Esophagus (tissue), 2 donors: ENCODE measurements around the gene MYZAP. TPM values are rescaled to one million over a fixed set of nuclear protein-coding genes. Genes with fewer than 3 reads are reported as not detected.

ENCODE experiments used
- H3K27ac ChIP-seq, 2 donors: one replicate each; pipeline ENCODE4 v1.5.1; 2013; ENCODE audit warnings: low read depth in 2 of 2, mild to moderate bottlenecking in 2 of 2, inconsistent platforms in 1 of 2, low read length in 1 of 2, moderate library complexity in 1 of 2
- H3K27me3 ChIP-seq, 2 donors: one replicate each; pipeline ENCODE4 v1.6.1; 2013; ENCODE audit warnings: low read length in 2 of 2, control low read depth in 1 of 2, mild to moderate bottlenecking in 1 of 2; ENCODE audit not compliant: insufficient read depth in 2 of 2, control insufficient read depth in 1 of 2
- H3K36me3 ChIP-seq, 2 donors: one replicate each; pipeline ENCODE4 v1.6.1; 2013; ENCODE audit warnings: low read length in 1 of 2; ENCODE audit not compliant: control insufficient read depth in 2 of 2, insufficient read depth in 2 of 2
- H3K4me1 ChIP-seq, 2 donors: one replicate each; pipeline ENCODE4 v1.6.1; 2013; ENCODE audit warnings: low read length in 1 of 2; ENCODE audit not compliant: control insufficient read depth in 2 of 2, insufficient read depth in 2 of 2
- H3K4me3 ChIP-seq, 2 donors: one replicate each; pipeline ENCODE4 v1.5.1; 2013; ENCODE audit warnings: low read length in 2 of 2, mild to moderate bottlenecking in 2 of 2, low read depth in 1 of 2, moderate library complexity in 1 of 2
- H3K9me3 ChIP-seq, 2 donors: one replicate each; pipeline ENCODE4 v1.6.1; 2013; ENCODE audit warnings: mild to moderate bottlenecking in 2 of 2, low read depth in 1 of 2, low read length in 1 of 2, moderate library complexity in 1 of 2; ENCODE audit not compliant: control insufficient read depth in 2 of 2, insufficient read depth in 1 of 2
- WGBS, 2 donors: extraction: QIAGEN DNeasy Blood & Tissue Kit; methylation state at CpG; one replicate each; pipeline ENCODE4 v1.1.7; 2013; 5-methylcytosine and 5-hydroxymethylcytosine counted together
- polyA plus RNA-seq, 2 donors: library from polyadenylated mRNA; stranded (reverse); fragments of 200-250 nt; gene quantifications; one replicate each; pipeline ENCODE4 v1.2.3, GENCODE V29; 2013
- donor health status: healthy with polysubstance abuse.
- donor health status: Bipolar disorder and iron deficiency.

The MYZAP gene
- polyA plus RNA-seq, 2 donors: 38.2 to 71.6 TPM

- no peaks in the 10 kb centered on the region for H3K36me3 ChIP-seq
- H3K27me3 ChIP-seq: no peaks in the 10 kb centered on the region
- peak overlapping the region; percentile 20 to 72 for H3K27ac ChIP-seq
- no peaks in the 10 kb centered on the region for H3K9me3 ChIP-seq
- peaks cover 2 to 8% of the 10 kb centered on the region in 2 donors for H3K4me1 ChIP-seq
- WGBS, 2 donors: 37 to 40% methylated on average over 4 of the region's 4 CpGs
- peak overlapping the region; percentile 6 to 17 for H3K4me3 ChIP-seq
Observed at GRCh38 chr15:57596978-57597377, 5.3 kb downstream of the MYZAP start.

DNA sequence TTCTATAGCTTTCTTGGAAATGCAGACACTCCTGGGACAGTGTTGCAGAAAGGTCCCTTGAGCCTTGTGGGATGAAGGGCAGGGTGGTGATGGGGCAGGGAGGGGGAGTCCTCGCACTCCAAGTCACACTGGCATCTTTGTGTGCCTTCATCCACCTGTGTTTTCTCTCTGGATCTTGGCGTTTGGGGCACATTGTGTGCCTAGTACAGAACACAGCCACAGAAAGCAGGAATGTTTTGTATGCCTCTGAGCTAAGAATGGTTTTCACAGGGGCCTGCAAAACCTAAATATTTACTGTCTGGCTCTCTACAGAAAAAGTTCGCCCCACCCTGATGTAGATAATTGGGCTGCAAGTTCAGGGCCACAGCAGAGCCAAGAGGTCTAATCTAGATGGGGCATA is 5.7 kb downstream of the MYZAP start:
- no peaks in the 10 kb centered on the region for H3K9me3 ChIP-seq
- H3K4me1 ChIP-seq: peaks cover 2 to 8% of the 10 kb centered on the region in 2 donors
- 57 to 65% methylated on average over 3 of the region's 3 CpGs for WGBS, 2 donors
- peak overlapping the region in 1 of 2 donors; percentile 39 for H3K27ac ChIP-seq
- no peaks in the 10 kb centered on the region for H3K36me3 ChIP-seq
- H3K27me3 ChIP-seq: no peaks in the 10 kb centered on the region
- H3K4me3 ChIP-seq: peak overlapping the region in 1 of 2 donors; percentile 17

GRCh38 chr15:57598346-57598745 is 6.6 kb downstream of the MYZAP start:
- H3K9me3 ChIP-seq: no peaks in the 10 kb centered on the region
- H3K27ac ChIP-seq: peak overlapping the region in 1 of 2 donors; percentile 48
- 91 to 93% methylated on average over 5 of the region's 5 CpGs for WGBS, 2 donors
- no peaks in the 10 kb centered on the region for H3K36me3 ChIP-seq
- H3K4me3 ChIP-seq: peak overlapping the region in 1 of 2 donors; percentile 4
- peaks cover 2 to 8% of the 10 kb centered on the region in 2 donors for H3K4me1 ChIP-seq
- no peaks in the 10 kb centered on the region for H3K27me3 ChIP-seq

- no peaks in the 10 kb centered on the region for H3K27me3 ChIP-seq
- WGBS, 2 donors: 77 to 83% methylated on average over 10 of the region's 10 CpGs
- no peaks in the 10 kb centered on the region for H3K9me3 ChIP-seq
- H3K4me3 ChIP-seq: no peak overlapping the region
- no peaks in the 10 kb centered on the region for H3K36me3 ChIP-seq
- H3K4me1 ChIP-seq: peaks cover 2 to 6% of the 10 kb centered on the region in 2 donors
- peak overlapping the region in 1 of 2 donors; percentile 27 for H3K27ac ChIP-seq
Observed at GRCh38 chr15:57599296-57599810, 7.6 kb downstream of the MYZAP start.

- Histone ChIP-seq H3K9me3 (no peaks in the 10 kb centered on the region), H3K27me3 (no peaks in the 10 kb centered on the region), H3K27ac (no peak overlapping the region), H3K4me3 (no peak overlapping the region), H3K36me3 (no peaks in the 10 kb centered on the region), H3K4me1 (peaks cover 2 to 6% of the 10 kb centered on the region in 2 donors)
- 61 to 66% methylated on average over 1 of the region's 1 CpG for WGBS, 2 donors
Observed at GRCh38 chr15:57600197-57600596, 8.5 kb downstream of the MYZAP start.

GRCh38 chr15:57604507-57604906 is 12.8 kb downstream of the MYZAP start:
- Histone ChIP-seq H3K36me3 (peaks cover 3 to 4% of the 10 kb centered on the region in 2 donors), H3K4me1 (peaks cover 0 to 9% of the 10 kb centered on the region in 2 donors), H3K4me3 (no peak overlapping the region), H3K27me3 (no peaks in the 10 kb centered on the region), H3K9me3 (no peaks in the 10 kb centered on the region), H3K27ac (no peak overlapping the region)
- WGBS, 2 donors: 68 to 81% methylated on average over 10 of the region's 10 CpGs

DNA sequence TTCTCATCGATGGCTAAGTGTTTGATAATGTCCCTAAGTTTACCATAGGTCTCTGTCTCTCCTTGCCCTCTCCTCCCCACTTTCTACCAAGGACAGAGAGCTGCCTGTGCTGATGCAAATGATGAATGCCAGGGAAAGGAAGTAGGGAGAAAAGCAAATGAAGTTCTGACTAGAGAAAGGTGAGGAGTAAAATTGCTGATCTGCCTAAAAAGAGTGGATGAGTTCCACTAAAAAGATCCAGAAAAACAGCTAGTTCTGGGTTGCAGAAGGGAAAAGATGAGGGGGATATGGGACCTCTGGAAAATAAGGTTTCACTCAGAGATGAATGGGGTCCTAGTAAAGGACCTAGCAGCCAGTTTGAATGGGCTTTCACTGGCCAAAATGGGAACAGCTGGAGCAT is 13.8 kb downstream of the MYZAP start:
- Histone ChIP-seq H3K4me1 (peaks cover 0 to 12% of the 10 kb centered on the region in 2 donors), H3K27ac (no peak overlapping the region), H3K4me3 (no peak overlapping the region), H3K36me3 (peaks cover 3 to 4% of the 10 kb centered on the region in 2 donors), H3K9me3 (no peaks in the 10 kb centered on the region), H3K27me3 (no peaks in the 10 kb centered on the region)
- WGBS, 2 donors: 61 to 83% methylated on average over 1 of the region's 1 CpG

- no peaks in the 10 kb centered on the region for H3K27me3 ChIP-seq
- H3K9me3 ChIP-seq: no peaks in the 10 kb centered on the region
- no peak overlapping the region for H3K4me3 ChIP-seq
- peaks cover 0 to 12% of the 10 kb centered on the region in 2 donors for H3K4me1 ChIP-seq
- peaks cover 3 to 4% of the 10 kb centered on the region in 2 donors for H3K36me3 ChIP-seq
- no peak overlapping the region for H3K27ac ChIP-seq
- WGBS, 2 donors: 74 to 79% methylated on average over 2 of the region's 2 CpGs
Observed at GRCh38 chr15:57606048-57606447, 14.3 kb downstream of the MYZAP start.

GRCh38 chr15:57606816-57607215 is 15.1 kb downstream of the MYZAP start:
- no peaks in the 10 kb centered on the region for H3K9me3 ChIP-seq
- WGBS, 2 donors: 70 to 86% methylated on average over 1 of the region's 1 CpG
- H3K4me1 ChIP-seq: peaks cover 0 to 12% of the 10 kb centered on the region in 2 donors
- H3K27me3 ChIP-seq: no peaks in the 10 kb centered on the region
- no peak overlapping the region for H3K4me3 ChIP-seq
- H3K27ac ChIP-seq: peak overlapping the region; percentile 21 to 78
- peaks cover 3 to 4% of the 10 kb centered on the region in 2 donors for H3K36me3 ChIP-seq

GRCh38 chr15:57607570-57608000 is 15.9 kb downstream of the MYZAP start:
- no peaks in the 10 kb centered on the region for H3K27me3 ChIP-seq
- 61 to 64% methylated on average over 3 of the region's 3 CpGs for WGBS, 2 donors
- peak overlapping the region; percentile 21 to 78 for H3K27ac ChIP-seq
- no peak overlapping the region for H3K4me3 ChIP-seq
- no peaks in the 10 kb centered on the region for H3K9me3 ChIP-seq
- H3K36me3 ChIP-seq: peaks cover 3 to 4% of the 10 kb centered on the region in 2 donors
- peaks cover 0 to 12% of the 10 kb centered on the region in 2 donors for H3K4me1 ChIP-seq
